Left lung (tissue), 10 donors: ENCODE results near the gene CADM2. TPM values are rescaled to one million over a fixed set of nuclear protein-coding genes. Genes with fewer than 3 reads are reported as not detected.
"Not testable (repeated sequence)": the region's sequence is repeated elsewhere in the genome, so short reads cannot be mapped to it uniquely, and the experiment has no call there.

Experiments used
- ATAC-seq: fragments of 200-7000 bp; cut with Tn5 transposase; one replicate; pipeline ENCODE4 v1.9.1; 2020; ENCODE audit warnings: moderate library complexity
- DNase-seq, 4 donors: peaks; one replicate each; pipeline ENCODE4 v3.0.0-alpha.2; 2013 to 2020
- H3K27ac ChIP-seq, 2 donors: fragments of 200-600 bp; sonication (generic) in 1 of 2; one replicate each; pipeline versions ENCODE4 v1.5.0 to v1.8.0; 2020 to 2021
- H3K27me3 ChIP-seq, 2 donors: fragments of 200-600 bp; sonication (generic) in 1 of 2; one replicate each; pipeline versions ENCODE4 v1.5.0 to v1.8.0; 2020 to 2021
- H3K36me3 ChIP-seq, 2 donors: fragments of 200-600 bp; sonication (generic) in 1 of 2; one replicate each; pipeline versions ENCODE4 v1.5.0 to v1.8.0; 2020 to 2021
- H3K4me1 ChIP-seq, 2 donors: fragments of 200-600 bp; one replicate each; pipeline ENCODE4 v1.8.0; 2021
- H3K4me3 ChIP-seq, 2 donors: fragments of 200-600 bp; sonication (generic) in 1 of 2; one replicate each; pipeline versions ENCODE4 v1.5.0 to v1.8.0; 2020 to 2021; ENCODE audit warnings: mild to moderate bottlenecking in 1 of 2
- H3K9me3 ChIP-seq, 2 donors: fragments of 200-600 bp; sonication (generic) in 1 of 2; one replicate each; pipeline versions ENCODE4 v1.5.0 to v1.8.0; 2020 to 2021
- intact Hi-C, 2 donors: fragments of 100-400 bp; cut with DNase I; formaldehyde crosslinking; loops; one replicate each; pipeline versions ENCODE4 v1.11.2 to v1.14.2; 2022
- polyA plus RNA-seq, 6 donors: library from polyadenylated mRNA; unstranded; fragments of 120-200 nt; gene quantifications; one replicate each; pipeline ENCODE4 v1.2.1, GENCODE V29; 2013; ENCODE audit not compliant: insufficient read length in 6 of 6
- total RNA-seq, 2 donors: library from RNA; stranded (reverse); fragmentation: NEBNext Ultra II Directional; extraction: Animal tissue kit (Norgen Biotek cat#: 25700); gene quantifications; one replicate each; pipeline ENCODE4 v1.2.1, GENCODE V29; 2021
- TF ChIP-seq, protein P1 (sequence below), 2 donors: fragments of 200-600 bp; sonication (generic) in 1 of 2; IDR thresholded peaks; one replicate each; pipeline versions ENCODE4 v1.5.0 to v1.8.0; 2021; ENCODE audit warnings: antibody characterized with exemption in 2 of 2
- donor health status: DM: no; HTN: yes; CAD: no.
- donor health status: DM: no; HTN: no; CAD: no.

CADM2 gene
- total and polyA plus RNA-seq, 8 donors = 0.16 to 2.3 (median 0.74) TPM

DNA sequence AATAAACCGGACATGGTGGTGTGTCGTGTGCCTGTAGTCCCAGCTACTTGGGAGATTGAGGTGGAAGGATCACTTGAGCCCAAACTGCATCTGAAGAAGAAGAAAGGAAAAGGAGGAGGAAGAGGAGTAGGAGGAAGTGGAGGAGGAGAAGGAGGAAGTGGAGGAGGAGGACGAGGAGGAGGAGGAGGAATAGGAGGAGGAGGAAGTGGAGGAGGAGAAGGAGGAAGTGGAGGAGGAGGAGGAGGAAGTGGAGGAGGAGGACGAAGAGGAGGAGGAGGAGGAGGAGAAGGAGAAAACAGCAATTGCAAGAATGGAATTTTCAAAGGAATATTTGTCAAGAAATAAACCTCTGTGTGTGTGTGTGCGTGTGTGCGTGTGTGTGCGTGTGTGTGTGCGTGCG, 528.6 kb downstream of the CADM2 start:
- intact Hi-C loops = no loop called here
- TF ChIP-seq, protein P1, sequence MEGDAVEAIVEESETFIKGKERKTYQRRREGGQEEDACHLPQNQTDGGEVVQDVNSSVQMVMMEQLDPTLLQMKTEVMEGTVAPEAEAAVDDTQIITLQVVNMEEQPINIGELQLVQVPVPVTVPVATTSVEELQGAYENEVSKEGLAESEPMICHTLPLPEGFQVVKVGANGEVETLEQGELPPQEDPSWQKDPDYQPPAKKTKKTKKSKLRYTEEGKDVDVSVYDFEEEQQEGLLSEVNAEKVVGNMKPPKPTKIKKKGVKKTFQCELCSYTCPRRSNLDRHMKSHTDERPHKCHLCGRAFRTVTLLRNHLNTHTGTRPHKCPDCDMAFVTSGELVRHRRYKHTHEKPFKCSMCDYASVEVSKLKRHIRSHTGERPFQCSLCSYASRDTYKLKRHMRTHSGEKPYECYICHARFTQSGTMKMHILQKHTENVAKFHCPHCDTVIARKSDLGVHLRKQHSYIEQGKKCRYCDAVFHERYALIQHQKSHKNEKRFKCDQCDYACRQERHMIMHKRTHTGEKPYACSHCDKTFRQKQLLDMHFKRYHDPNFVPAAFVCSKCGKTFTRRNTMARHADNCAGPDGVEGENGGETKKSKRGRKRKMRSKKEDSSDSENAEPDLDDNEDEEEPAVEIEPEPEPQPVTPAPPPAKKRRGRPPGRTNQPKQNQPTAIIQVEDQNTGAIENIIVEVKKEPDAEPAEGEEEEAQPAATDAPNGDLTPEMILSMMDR (IDR thresholded peaks at IDR 0.05) = no peak
- DNase-seq = no peak

DNA sequence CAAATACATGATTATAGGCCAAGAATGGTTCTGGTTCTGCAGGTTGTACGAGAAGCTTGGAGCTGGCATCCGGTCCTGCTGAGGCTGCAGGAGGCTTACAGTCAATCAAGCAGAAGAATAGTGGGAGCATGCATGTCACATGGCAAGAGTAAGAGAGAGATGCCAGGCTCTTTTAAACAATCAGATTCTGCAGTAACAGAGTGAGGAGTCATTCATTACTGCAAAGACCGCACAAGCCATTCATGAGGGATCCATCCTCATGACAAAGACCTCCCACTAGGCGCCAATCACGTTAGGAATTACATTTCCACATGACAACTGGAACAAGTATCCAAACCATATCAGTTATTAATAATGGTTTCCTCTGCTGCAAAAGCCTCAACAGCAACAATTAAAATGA, 536.8 kb downstream of the CADM2 start:
- no peaks in the 10 kb centered on the region for H3K36me3 ChIP-seq
- H3K4me1 ChIP-seq = no peaks in the 10 kb centered on the region
- H3K27me3 ChIP-seq = no peaks in the 10 kb centered on the region
- H3K27ac ChIP-seq = no peak overlapping the region
- no peak for DNase-seq
- intact Hi-C loops = no loop called here
- H3K4me3 ChIP-seq = no peak overlapping the region
- H3K9me3 ChIP-seq = peaks cover 0 to 2% of the 10 kb centered on the region in 2 donors
- TF ChIP-seq, protein P1 (IDR thresholded peaks at IDR 0.05) = no peak
- no peak for ATAC-seq

More for the DNA sequence above, 528.6 kb downstream of the CADM2 start:
- H3K4me1 ChIP-seq = no peaks in the 10 kb centered on the region
- H3K27me3 ChIP-seq = no peaks in the 10 kb centered on the region
- no peak overlapping the region for H3K4me3 ChIP-seq
- H3K27ac ChIP-seq = no peak overlapping the region
- no peaks in the 10 kb centered on the region for H3K36me3 ChIP-seq
- H3K9me3 ChIP-seq = no peaks in the 10 kb centered on the region
- ATAC-seq = no peak

DNA sequence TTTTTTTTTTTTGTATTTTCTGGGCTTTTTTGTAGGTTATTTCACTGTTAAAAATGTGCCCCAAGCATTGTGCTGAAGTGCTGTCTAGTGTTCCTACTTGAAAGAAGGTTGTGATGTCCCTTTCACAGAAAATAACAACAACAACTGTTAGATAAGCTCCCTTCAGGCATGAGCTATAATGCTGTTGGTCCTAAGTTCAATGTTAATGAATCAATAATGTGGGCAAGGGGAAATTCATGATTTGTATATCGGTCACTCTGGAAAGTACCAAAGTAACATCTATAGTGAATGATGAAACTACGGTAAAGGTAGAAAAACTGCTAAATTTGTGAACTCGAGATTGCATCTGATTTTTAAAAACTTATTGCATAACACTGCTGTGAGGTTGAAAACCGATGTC, 539.4 kb downstream of the CADM2 start:
- ATAC-seq = no peak
- intact Hi-C loops = no loop called here
- no peak overlapping the region for H3K27ac ChIP-seq
- TF ChIP-seq, protein P1 (IDR thresholded peaks at IDR 0.05) = no peak
- H3K4me3 ChIP-seq = no peak overlapping the region
- no peaks in the 10 kb centered on the region for H3K27me3 ChIP-seq
- no peak for DNase-seq
- no peaks in the 10 kb centered on the region for H3K36me3 ChIP-seq
- H3K9me3 ChIP-seq = peaks cover 0 to 2% of the 10 kb centered on the region in 2 donors
- no peaks in the 10 kb centered on the region for H3K4me1 ChIP-seq

DNA sequence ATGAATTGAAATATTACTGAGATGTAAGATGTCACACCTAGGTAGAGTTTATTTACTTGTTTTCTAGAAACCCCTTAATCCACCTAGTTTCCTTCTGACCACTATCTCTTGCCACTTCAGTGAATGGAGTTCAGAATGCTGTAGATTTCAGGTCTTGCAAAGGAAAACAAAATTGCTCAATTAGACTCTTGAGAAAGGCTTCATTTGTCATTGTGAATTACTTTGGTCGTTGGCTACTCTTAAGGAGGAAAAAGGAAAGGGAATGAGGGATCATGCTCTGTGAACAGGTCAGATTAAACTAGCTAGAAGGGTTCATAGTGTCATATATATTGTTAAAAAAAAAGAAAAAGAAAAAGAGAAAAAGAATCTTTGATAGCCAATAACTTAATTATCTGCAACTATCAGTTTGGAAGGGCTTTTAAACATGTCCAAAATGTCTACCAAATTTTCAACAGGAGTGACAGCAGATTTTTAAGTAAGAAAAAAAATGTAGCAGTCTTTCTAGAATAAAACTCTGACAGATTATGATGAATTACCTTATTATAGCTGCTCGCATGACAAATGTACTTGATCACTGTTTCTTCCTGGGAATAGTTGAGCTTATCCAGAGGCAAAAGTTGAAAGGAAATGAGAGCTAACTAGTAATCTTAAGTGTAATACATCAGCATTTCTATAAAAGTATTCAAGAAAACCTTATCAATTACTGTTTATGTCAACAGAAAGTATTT, 543.5 kb downstream of the CADM2 start:
- no peak for ATAC-seq
- H3K9me3 ChIP-seq = peaks cover 0 to 2% of the 10 kb centered on the region in 2 donors

DNA sequence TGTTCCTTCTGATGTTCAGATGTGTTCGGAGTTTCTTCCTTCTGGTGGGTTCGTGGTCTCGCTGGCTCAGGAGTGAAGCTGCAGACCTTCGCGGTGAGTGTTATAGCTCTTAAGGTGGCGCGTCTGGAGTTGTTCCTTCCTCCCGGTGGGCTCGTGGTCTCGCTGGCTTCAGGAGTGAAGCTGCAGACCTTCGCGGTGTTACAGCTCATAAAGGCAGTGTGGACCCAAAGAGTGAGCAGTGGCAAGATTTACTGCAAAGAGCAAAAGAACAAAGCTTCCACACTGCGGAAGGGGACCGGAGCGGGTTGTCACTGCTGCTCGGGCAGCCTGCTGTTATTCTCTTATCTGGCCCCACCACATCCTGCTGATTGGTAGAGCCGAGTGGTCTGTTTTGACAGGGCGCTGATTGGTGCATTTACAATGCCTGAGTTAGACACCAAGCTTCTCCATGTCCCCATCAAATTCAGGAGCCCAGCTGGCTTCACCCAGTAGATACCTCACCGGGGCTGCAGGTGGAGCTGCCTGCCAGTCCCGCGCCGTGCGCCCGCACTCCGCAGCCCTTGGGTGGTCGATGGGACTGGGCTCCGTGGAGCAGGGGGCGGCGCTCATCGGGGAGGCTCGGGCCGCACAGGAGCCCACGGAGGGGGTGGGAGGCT, 545.5 kb downstream of the CADM2 start:
- H3K27me3 ChIP-seq, H3K36me3 ChIP-seq, H3K27ac ChIP-seq, H3K9me3 ChIP-seq, H3K4me3 ChIP-seq, H3K4me1 ChIP-seq, intact Hi-C loops: not testable (repeated sequence)
- ATAC-seq (peak; percentile 35), DNase-seq (peak in 2 of 4 donors; percentile 7 to 33)

More for the DNA sequence above, 543.5 kb downstream of the CADM2 start:
- no peak for DNase-seq
- Histone ChIP-seq H3K4me3 (no peak overlapping the region), H3K27ac (no peak overlapping the region), H3K4me1 (no peaks in the 10 kb centered on the region), H3K36me3 (no peaks in the 10 kb centered on the region), H3K27me3 (no peaks in the 10 kb centered on the region)
- TF ChIP-seq, protein P1 (IDR thresholded peaks at IDR 0.05) = no peak
- intact Hi-C loops = no loop called here

DNA sequence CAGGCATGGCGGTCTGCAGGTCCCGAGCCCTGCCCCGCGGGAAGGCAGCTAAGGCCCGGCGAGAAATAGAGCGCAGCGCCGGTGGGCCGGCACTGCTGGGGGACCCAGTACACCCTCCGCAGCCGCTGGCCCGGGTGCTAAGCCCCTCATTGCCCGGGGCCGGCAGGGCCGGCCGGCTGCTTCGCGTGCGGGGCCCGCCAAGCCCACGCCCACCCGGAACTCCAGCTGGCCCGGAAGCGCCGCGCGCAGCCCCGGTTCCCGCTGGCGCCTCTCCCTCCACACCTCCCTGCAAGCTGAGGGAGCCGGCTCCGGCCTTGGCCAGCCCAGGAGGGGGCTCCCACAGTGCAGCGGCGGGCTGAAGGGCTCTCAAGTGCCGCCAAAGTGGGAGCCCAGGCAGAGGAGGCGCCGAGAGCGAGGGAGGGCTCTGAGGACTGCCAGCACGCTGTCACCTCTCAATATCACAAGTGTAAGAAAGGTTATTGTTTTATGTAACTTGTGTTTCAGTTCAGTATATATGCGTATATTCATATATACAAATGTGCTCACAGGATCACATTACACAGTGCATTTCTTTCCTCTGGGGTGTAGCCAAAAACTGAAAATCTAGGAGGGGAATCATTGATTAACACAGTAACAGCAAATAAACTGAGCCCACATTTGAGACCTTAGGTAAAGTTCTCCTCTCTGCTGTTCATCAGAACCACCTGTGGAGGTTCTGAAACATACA, 546.2 kb downstream of the CADM2 start:
- H3K4me3 ChIP-seq, H3K36me3 ChIP-seq, H3K9me3 ChIP-seq, H3K4me1 ChIP-seq, H3K27me3 ChIP-seq, intact Hi-C loops, H3K27ac ChIP-seq: not testable (repeated sequence)
- DNase-seq = peak in 1 of 4 donors; percentile 2
- ATAC-seq = peak; percentile 49

DNA sequence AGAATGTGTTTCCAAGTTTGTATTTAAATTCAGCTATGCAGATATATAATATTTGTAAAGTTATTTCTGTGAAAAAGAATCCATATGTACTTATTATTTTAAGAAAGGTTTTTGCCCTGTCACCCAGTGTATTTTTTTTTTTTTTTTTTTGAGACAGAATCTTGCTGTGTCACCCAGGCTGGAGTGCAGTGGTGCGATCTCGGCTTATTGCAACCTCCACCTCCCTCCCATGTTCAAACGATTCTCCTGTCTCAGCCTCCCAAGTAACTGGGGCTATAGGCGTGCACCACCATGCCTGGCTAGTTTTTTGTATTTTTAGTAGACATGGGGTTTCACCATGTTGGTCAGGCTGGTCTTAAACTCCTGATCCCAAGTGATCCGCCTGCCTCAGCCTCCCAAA, 548.3 kb downstream of the CADM2 start:
- ATAC-seq, H3K4me1 ChIP-seq, H3K27ac ChIP-seq, H3K27me3 ChIP-seq, DNase-seq, H3K36me3 ChIP-seq, H3K4me3 ChIP-seq, intact Hi-C loops, H3K9me3 ChIP-seq: not testable (repeated sequence)
